Subcutaneous adipose tissue (tissue), 4 donors: ENCODE data around the gene PHLPP1. TPM values are rescaled to one million over a fixed set of nuclear protein-coding genes. Genes with fewer than 3 reads are reported as not detected.

Source experiments
- CTCF ChIP-seq: fragments of 450-650 bp; IDR thresholded peaks from one replicate; pipeline ENCODE4 v1.5.1; 2016; ENCODE audit warnings: low read depth, mild to moderate bottlenecking, control low read depth, antibody characterized with exemption, moderate library complexity
- total RNA-seq, 4 donors: library from RNA; depleted of rRNA; stranded (reverse); fragments of >200 nt; gene quantifications; one replicate each; pipeline ENCODE4 v1.1.0, GENCODE V29; 2016

The PHLPP1 gene
- total RNA-seq, 4 donors from 2014 or later = 9.7 to 28.3 (median 21.2) TPM

GRCh38 chr18:62844850-62845643 is 129.7 kb downstream of the PHLPP1 start:
- TF ChIP-seq CTCF = no peak

GRCh38 chr18:62846313-62846712 is 131.0 kb downstream of the PHLPP1 start:
- TF ChIP-seq CTCF = no peak

- no peak for TF ChIP-seq CTCF
These were observed 131.7 kb downstream of the PHLPP1 start for GRCh38 chr18:62847081-62847480.

GRCh38 chr18:62848946-62849345 is 133.6 kb downstream of the PHLPP1 start:
- no peak for TF ChIP-seq CTCF

GRCh38 chr18:62850619-62851306 is 135.4 kb downstream of the PHLPP1 start:
- TF ChIP-seq CTCF = no peak

GRCh38 chr18:62852851-62853250 is 137.5 kb downstream of the PHLPP1 start:
- TF ChIP-seq CTCF = no peak

- TF ChIP-seq CTCF = no peak
These were observed 141.0 kb downstream of the PHLPP1 start for GRCh38 chr18:62856294-62856693.
